Neural cell (in vitro differentiated cells): ENCODE measurements around the gene AOX1. TPM values are rescaled to one million over a fixed set of nuclear protein-coding genes. Genes with fewer than 3 reads are reported as not detected.

ENCODE experiments used
- H2AFZ ChIP-seq: fragments of 200-600, 300-800 bp; sonication (generic), shearing (Covaris generic); 2 replicates; pipeline ENCODE4 v1.6.0; 2014; ENCODE audit warnings: low read depth, mild to moderate bottlenecking, antibody characterized with exemption, low read length, moderate library complexity
- H3F3A ChIP-seq: fragments of 200-600 bp; shearing (Covaris generic); 2 replicates; pipeline ENCODE4 v1.6.1; 2016; ENCODE audit warnings: mild to moderate bottlenecking, moderate library complexity, mixed read lengths, antibody characterized with exemption, low read length; ENCODE audit not compliant: insufficient read depth, poor library complexity, severe bottlenecking
- H3K27ac ChIP-seq: fragments of 200-600, 300-800 bp; sonication (generic), shearing (Covaris generic); 2 replicates; pipeline ENCODE4 v1.5.1; 2014; ENCODE audit warnings: mild to moderate bottlenecking, low read length, moderate library complexity
- H3K27me3 ChIP-seq: fragments of 300-800, 200-600 bp; sonication (generic), shearing (Covaris generic); 2 replicates; pipeline ENCODE4 v1.6.0; 2014; ENCODE audit warnings: mild to moderate bottlenecking, low read depth, low read length, moderate library complexity; ENCODE audit not compliant: insufficient read depth
- H3K36me3 ChIP-seq: fragments of 300-800, 200-600 bp; sonication (generic), shearing (Covaris generic); 2 replicates; pipeline ENCODE4 v1.5.1; 2014; ENCODE audit warnings: mild to moderate bottlenecking, antibody characterized with exemption, low read length, moderate library complexity; ENCODE audit not compliant: insufficient read depth
- H3K4me2 ChIP-seq: fragments of 300-800, 200-600 bp; sonication (generic), shearing (Covaris generic); 2 replicates; pipeline ENCODE4 v1.6.0; 2014; ENCODE audit warnings: mild to moderate bottlenecking, low read length
- H3K4me3 ChIP-seq: fragments of 300-800, 200-600 bp; sonication (generic), shearing (Covaris generic); 2 replicates; pipeline ENCODE4 v1.5.1; 2014; ENCODE audit warnings: mild to moderate bottlenecking, low read length, moderate library complexity
- H3K79me2 ChIP-seq: fragments of 200-600 bp; shearing (Covaris generic); replicated peaks from 2 replicates; pipeline ENCODE4 v1.6.0; 2014; ENCODE audit warnings: mild to moderate bottlenecking, low read length, moderate library complexity; ENCODE audit not compliant: insufficient read depth
- H3K9ac ChIP-seq: fragments of 300-800, 200-600 bp; sonication (generic), shearing (Covaris generic); 2 replicates; pipeline ENCODE4 v1.6.1; 2016; ENCODE audit warnings: mild to moderate bottlenecking, low read length, mixed read lengths
- H3K9me2 ChIP-seq: fragments of 200-600 bp; shearing (Covaris generic); 2 replicates; pipeline ENCODE4 v1.6.1; 2016; ENCODE audit warnings: mild to moderate bottlenecking, low read length, mixed read lengths; ENCODE audit not compliant: insufficient read depth
- H3K9me3 ChIP-seq: fragments of 200-600, 300-800 bp; sonication (generic), shearing (Covaris generic); 2 replicates; pipeline ENCODE4 v1.6.1; 2016; ENCODE audit warnings: mild to moderate bottlenecking, mixed run types, low read length, moderate library complexity, mixed read lengths
- H4K20me1 ChIP-seq: fragments of 200-600 bp; shearing (Covaris generic); 2 replicates; pipeline ENCODE4 v1.6.1; 2016; ENCODE audit warnings: mild to moderate bottlenecking, mixed run types; ENCODE audit not compliant: insufficient read depth
- EP300 ChIP-seq: fragments of 450-650 bp; conservative IDR thresholded peaks from 2 replicates; pipeline ENCODE4 v1.6.1; 2014; ENCODE audit warnings: antibody characterized with exemption, mild to moderate bottlenecking, moderate library complexity; ENCODE audit not compliant: poor library complexity, severe bottlenecking
- EZH2 ChIP-seq: fragments of 200-600, 300-800 bp; shearing (Covaris generic), sonication (generic); IDR thresholded peaks from 2 replicates; pipeline ENCODE4 v1.6.1; 2014; ENCODE audit warnings: antibody characterized with exemption, low read length, borderline replicate concordance, mild to moderate bottlenecking; ENCODE audit not compliant: insufficient read depth, poor library complexity, severe bottlenecking
- MXI1 ChIP-seq: fragments of 450-650 bp; conservative IDR thresholded peaks from 2 replicates; pipeline ENCODE4 v1.6.1; 2014; ENCODE audit warnings: antibody characterized with exemption, mild to moderate bottlenecking; ENCODE audit not compliant: poor library complexity, severe bottlenecking
- POLR2AphosphoS5 ChIP-seq: IDR thresholded peaks from 2 replicates; pipeline ENCODE4 v1.6.1; 2012
- RAD21 ChIP-seq: fragments of 450-650 bp; conservative IDR thresholded peaks from 2 replicates; pipeline ENCODE4 v1.6.1; 2014; ENCODE audit warnings: antibody characterized with exemption, mild to moderate bottlenecking, moderate library complexity
- SMC3 ChIP-seq: fragments of 450-650 bp; conservative IDR thresholded peaks from 2 replicates; pipeline ENCODE4 v1.6.1; 2014; ENCODE audit warnings: antibody characterized with exemption, mild to moderate bottlenecking, moderate library complexity; ENCODE audit not compliant: poor library complexity
- TAF1 ChIP-seq: IDR thresholded peaks from 2 replicates; pipeline ENCODE4 v1.6.1; 2012; ENCODE audit warnings: low read depth
- polyA plus RNA-seq: library from polyadenylated mRNA; depleted of rRNA; stranded (reverse); fragments of >200 nt; gene quantifications from 2 replicates; pipeline ENCODE4 v1.2.3, GENCODE V29; 2014
- TF ChIP-seq, protein P1 (sequence below): IDR thresholded peaks from 2 replicates; pipeline ENCODE4 v1.6.1; 2012; ENCODE audit warnings: borderline replicate concordance
- TF ChIP-seq, protein P2 (sequence below): fragments of 450-650 bp; IDR thresholded peaks from 2 replicates; pipeline ENCODE4 v1.5.1; 2014; ENCODE audit warnings: antibody characterized with exemption, mild to moderate bottlenecking, moderate library complexity; ENCODE audit not compliant: poor library complexity, severe bottlenecking

AOX1 gene
- polyA plus RNA-seq, 1 donor from 2014 or later: not detected

DNA sequence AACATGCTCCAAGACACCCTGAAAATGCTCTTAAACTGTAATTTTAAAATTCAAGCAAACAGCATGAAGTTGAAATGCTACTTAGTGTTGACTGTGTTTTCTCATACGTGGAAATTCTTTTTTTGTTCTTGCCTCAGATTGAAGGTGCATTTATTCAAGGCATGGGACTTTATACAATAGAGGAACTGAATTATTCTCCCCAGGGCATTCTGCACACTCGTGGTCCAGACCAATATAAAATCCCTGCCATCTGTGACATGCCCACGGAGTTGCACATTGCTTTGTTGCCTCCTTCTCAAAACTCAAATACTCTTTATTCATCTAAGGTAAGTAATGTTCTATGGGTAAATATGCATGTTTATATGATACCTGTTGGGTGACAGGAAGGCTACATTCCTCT, 82.7 kb downstream of the AOX1 start:
- Histone ChIP-seq H2AFZ (no peak overlapping the region), H3K9ac (no peak overlapping the region), H3K9me2 (no peaks in the 10 kb centered on the region), H3K27me3 (no peaks in the 10 kb centered on the region), H3K79me2 (no peaks in the 10 kb centered on the region), H3K9me3 (no peaks in the 10 kb centered on the region), H3K27ac (no peak overlapping the region), H3F3A (no peaks in the 10 kb centered on the region), H4K20me1 (no peaks in the 10 kb centered on the region), H3K4me2 (no peak overlapping the region), H3K36me3 (no peaks in the 10 kb centered on the region), H3K4me3 (no peak overlapping the region)
- no peak for TF ChIP-seq SMC3
- no peak for TF ChIP-seq TAF1
- TF ChIP-seq, protein P1, sequence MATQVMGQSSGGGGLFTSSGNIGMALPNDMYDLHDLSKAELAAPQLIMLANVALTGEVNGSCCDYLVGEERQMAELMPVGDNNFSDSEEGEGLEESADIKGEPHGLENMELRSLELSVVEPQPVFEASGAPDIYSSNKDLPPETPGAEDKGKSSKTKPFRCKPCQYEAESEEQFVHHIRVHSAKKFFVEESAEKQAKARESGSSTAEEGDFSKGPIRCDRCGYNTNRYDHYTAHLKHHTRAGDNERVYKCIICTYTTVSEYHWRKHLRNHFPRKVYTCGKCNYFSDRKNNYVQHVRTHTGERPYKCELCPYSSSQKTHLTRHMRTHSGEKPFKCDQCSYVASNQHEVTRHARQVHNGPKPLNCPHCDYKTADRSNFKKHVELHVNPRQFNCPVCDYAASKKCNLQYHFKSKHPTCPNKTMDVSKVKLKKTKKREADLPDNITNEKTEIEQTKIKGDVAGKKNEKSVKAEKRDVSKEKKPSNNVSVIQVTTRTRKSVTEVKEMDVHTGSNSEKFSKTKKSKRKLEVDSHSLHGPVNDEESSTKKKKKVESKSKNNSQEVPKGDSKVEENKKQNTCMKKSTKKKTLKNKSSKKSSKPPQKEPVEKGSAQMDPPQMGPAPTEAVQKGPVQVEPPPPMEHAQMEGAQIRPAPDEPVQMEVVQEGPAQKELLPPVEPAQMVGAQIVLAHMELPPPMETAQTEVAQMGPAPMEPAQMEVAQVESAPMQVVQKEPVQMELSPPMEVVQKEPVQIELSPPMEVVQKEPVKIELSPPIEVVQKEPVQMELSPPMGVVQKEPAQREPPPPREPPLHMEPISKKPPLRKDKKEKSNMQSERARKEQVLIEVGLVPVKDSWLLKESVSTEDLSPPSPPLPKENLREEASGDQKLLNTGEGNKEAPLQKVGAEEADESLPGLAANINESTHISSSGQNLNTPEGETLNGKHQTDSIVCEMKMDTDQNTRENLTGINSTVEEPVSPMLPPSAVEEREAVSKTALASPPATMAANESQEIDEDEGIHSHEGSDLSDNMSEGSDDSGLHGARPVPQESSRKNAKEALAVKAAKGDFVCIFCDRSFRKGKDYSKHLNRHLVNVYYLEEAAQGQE: no peak
- TF ChIP-seq EZH2: no peak
- no peak for TF ChIP-seq POLR2AphosphoS5
- TF ChIP-seq RAD21: no peak
- TF ChIP-seq, protein P2, sequence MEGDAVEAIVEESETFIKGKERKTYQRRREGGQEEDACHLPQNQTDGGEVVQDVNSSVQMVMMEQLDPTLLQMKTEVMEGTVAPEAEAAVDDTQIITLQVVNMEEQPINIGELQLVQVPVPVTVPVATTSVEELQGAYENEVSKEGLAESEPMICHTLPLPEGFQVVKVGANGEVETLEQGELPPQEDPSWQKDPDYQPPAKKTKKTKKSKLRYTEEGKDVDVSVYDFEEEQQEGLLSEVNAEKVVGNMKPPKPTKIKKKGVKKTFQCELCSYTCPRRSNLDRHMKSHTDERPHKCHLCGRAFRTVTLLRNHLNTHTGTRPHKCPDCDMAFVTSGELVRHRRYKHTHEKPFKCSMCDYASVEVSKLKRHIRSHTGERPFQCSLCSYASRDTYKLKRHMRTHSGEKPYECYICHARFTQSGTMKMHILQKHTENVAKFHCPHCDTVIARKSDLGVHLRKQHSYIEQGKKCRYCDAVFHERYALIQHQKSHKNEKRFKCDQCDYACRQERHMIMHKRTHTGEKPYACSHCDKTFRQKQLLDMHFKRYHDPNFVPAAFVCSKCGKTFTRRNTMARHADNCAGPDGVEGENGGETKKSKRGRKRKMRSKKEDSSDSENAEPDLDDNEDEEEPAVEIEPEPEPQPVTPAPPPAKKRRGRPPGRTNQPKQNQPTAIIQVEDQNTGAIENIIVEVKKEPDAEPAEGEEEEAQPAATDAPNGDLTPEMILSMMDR: no peak
- TF ChIP-seq MXI1: no peak
- no peak for TF ChIP-seq EP300

DNA sequence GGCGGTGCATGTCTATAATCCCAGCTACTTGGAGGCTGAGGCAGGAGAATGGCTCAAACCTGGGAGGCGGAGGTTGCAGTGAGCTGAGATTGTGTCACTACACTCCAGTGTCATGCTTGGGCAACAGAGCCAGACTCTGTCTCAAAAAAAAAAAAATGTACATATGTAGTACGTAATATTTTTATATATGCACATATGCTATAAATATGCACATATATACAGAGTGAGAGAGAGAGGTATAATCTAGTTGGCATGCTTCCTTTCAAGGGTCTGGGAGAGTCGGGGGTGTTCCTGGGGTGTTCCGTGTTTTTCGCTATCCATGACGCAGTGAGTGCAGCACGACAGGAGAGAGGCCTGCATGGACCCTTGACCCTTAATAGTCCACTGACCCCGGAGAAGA, 83.5 kb downstream of the AOX1 start:
- Histone ChIP-seq H3K4me2 (no peak overlapping the region), H3F3A (no peaks in the 10 kb centered on the region), H3K27me3 (no peaks in the 10 kb centered on the region), H3K4me3 (no peak overlapping the region), H3K9me2 (no peaks in the 10 kb centered on the region), H3K36me3 (no peaks in the 10 kb centered on the region), H3K9ac (no peak overlapping the region), H2AFZ (no peak overlapping the region), H3K27ac (no peak overlapping the region), H4K20me1 (no peaks in the 10 kb centered on the region), H3K79me2 (no peaks in the 10 kb centered on the region), H3K9me3 (no peaks in the 10 kb centered on the region)
- TF ChIP-seq RAD21: no peak
- no peak for TF ChIP-seq SMC3
- TF ChIP-seq EP300: no peak
- TF ChIP-seq EZH2: no peak
- TF ChIP-seq TAF1: no peak
- TF ChIP-seq, protein P2: no peak
- TF ChIP-seq POLR2AphosphoS5: no peak
- TF ChIP-seq, protein P1: no peak
- TF ChIP-seq MXI1: no peak
